Sigmoid colon (tissue), 7 donors: Measurements from ENCODE around the gene IL1A. TPM values are rescaled to one million over a fixed set of nuclear protein-coding genes. Genes with fewer than 3 reads are reported as not detected.
A peak's percentile ranks its signal among the peaks of the same experiment; 100 is the strongest.

Experiments used
- DNase-seq: peaks from one replicate; pipeline ENCODE4 v3.0.0-alpha.2; 2019
- H3K27ac ChIP-seq, 4 donors: fragments of 200-600 bp; sonication (generic); one replicate each; pipeline ENCODE4 v1.5.1; 2016 to 2019; ENCODE audit warnings: mild to moderate bottlenecking in 1 of 4
- H3K27me3 ChIP-seq, 3 donors: fragments of 200-600 bp; sonication (generic); one replicate each; pipeline ENCODE4 v1.5.1; 2019; ENCODE audit warnings: mild to moderate bottlenecking in 1 of 3
- H3K36me3 ChIP-seq, 4 donors: fragments of 200-600 bp; sonication (generic); one replicate each; pipeline ENCODE4 v1.5.1; 2016 to 2019
- H3K4me1 ChIP-seq, 4 donors: fragments of 200-600 bp; sonication (generic); one replicate each; pipeline ENCODE4 v1.5.1; 2017 to 2019
- H3K4me3 ChIP-seq, 4 donors: fragments of 200-600 bp; sonication (generic); one replicate each; pipeline ENCODE4 v1.5.1; 2017 to 2019; ENCODE audit warnings: mild to moderate bottlenecking in 2 of 4, moderate library complexity in 1 of 4
- H3K9me3 ChIP-seq, 4 donors: fragments of 200-600 bp in 3 of 4; sonication (generic) in 3 of 4; one replicate each; pipeline versions ENCODE4 v1.5.1 to v1.6.1; 2013 to 2019
- CTCF ChIP-seq, 4 experiments: fragments of 450-650 bp in 3 of 4; fragments of 200-600 bp in 1 of 4; IDR thresholded peaks; one replicate each; pipeline ENCODE4 v1.5.1; 2016 to 2019; ENCODE audit warnings: antibody characterized with exemption in 4 of 4, mild to moderate bottlenecking in 3 of 4, moderate library complexity in 2 of 4
- EP300 ChIP-seq, 4 donors: sonication (generic); formaldehyde crosslinking; IDR thresholded peaks; one replicate each; pipeline ENCODE4 v1.6.1; 2017; ENCODE audit warnings: antibody characterized with exemption in 4 of 4
- POLR2A ChIP-seq, 2 donors: fragments of 450-650 bp; IDR thresholded peaks; one replicate each; pipeline ENCODE4 v1.6.1; 2016; ENCODE audit warnings: antibody characterized with exemption in 2 of 2, mild to moderate bottlenecking in 2 of 2, moderate library complexity in 2 of 2
- POLR2AphosphoS5 ChIP-seq, 4 donors: sonication (generic); formaldehyde crosslinking; IDR thresholded peaks; one replicate each; pipeline ENCODE4 v1.6.1; 2017; ENCODE audit warnings: antibody characterized with exemption in 4 of 4
- WGBS, 2 donors: extraction: QIAGEN DNeasy Blood & Tissue Kit; methylation state at CpG; one replicate each; pipeline ENCODE4 v1.1.7; 2013; 5-methylcytosine and 5-hydroxymethylcytosine counted together
- intact Hi-C: fragments of 100-400 bp; cut with DNase I; formaldehyde crosslinking; loops from one replicate; pipeline ENCODE4 v1.15.1; 2023
- polyA plus RNA-seq, 3 donors: library from polyadenylated mRNA; stranded (reverse); fragments of 200-250 nt; gene quantifications; one replicate each; pipeline ENCODE4 v1.2.3, GENCODE V29; 2013
- total RNA-seq, 4 donors: library from RNA; depleted of rRNA; stranded (reverse); fragments of >200 nt; gene quantifications; one replicate each; pipeline ENCODE4 v1.1.0, GENCODE V29; 2016
- donor health status: healthy with polysubstance abuse.
- donor health status: Bipolar disorder and iron deficiency.
- donor health status: healthy.

Gene IL1A
- total and polyA plus RNA-seq, 7 donors = 0.46 to 0.73 TPM; not detected in 5

GRCh38 chr2:112749755-112750559, 34.3 kb downstream of the IL1A start:
- no peak for TF ChIP-seq POLR2AphosphoS5 (IDR thresholded peaks at IDR 0.05)
- TF ChIP-seq CTCF (IDR thresholded peaks at IDR 0.05) = peak; percentile 53 to 80 (median 62)
- Histone ChIP-seq H3K4me3 (no peak overlapping the region), H3K27ac (no peak overlapping the region), H3K27me3 (no peaks in the 10 kb centered on the region), H3K4me1 (no peaks in the 10 kb centered on the region), H3K36me3 (no peaks in the 10 kb centered on the region), H3K9me3 (no peaks in the 10 kb centered on the region)
- 62 to 63% methylated on average over 9 of the region's 9 CpGs for WGBS, 2 donors
- DNase-seq = peak; percentile 67
- intact Hi-C loops = loop anchor here (1.0 to 5.0 kb wide), 2 partner anchors 191 to 207 kb away; no protein-coding TSS in a partner anchor

- intact Hi-C loops = no loop called here
- 88 to 94% methylated on average over 7 of the region's 7 CpGs for WGBS, 2 donors
- Histone ChIP-seq H3K9me3 (no peaks in the 10 kb centered on the region), H3K36me3 (no peaks in the 10 kb centered on the region), H3K27ac (no peak overlapping the region), H3K27me3 (no peaks in the 10 kb centered on the region), H3K4me3 (no peak overlapping the region), H3K4me1 (no peaks in the 10 kb centered on the region)
- no peak for TF ChIP-seq CTCF (IDR thresholded peaks at IDR 0.05)
- no peak for DNase-seq
These were observed 43.8 kb downstream of the IL1A start for GRCh38 chr2:112740527-112740926.

GRCh38 chr2:112737542-112738232, 46.6 kb downstream of the IL1A start:
- whole genome bisulfite sequencing, 2 donors = 45 to 66% methylated on average over 1 of the region's 1 CpG
- H3K4me3 ChIP-seq = no peak overlapping the region
- intact Hi-C loops = no loop called here
- no peaks in the 10 kb centered on the region for H3K4me1 ChIP-seq
- TF ChIP-seq POLR2AphosphoS5 (IDR thresholded peaks at IDR 0.05) (no peak), CTCF (IDR thresholded peaks at IDR 0.05) (no peak), POLR2A (IDR thresholded peaks at IDR 0.05) (no peak), EP300 (IDR thresholded peaks at IDR 0.05) (no peak)
- DNase-seq = no peak
- H3K9me3 ChIP-seq = no peaks in the 10 kb centered on the region
- no peak overlapping the region for H3K27ac ChIP-seq
- H3K27me3 ChIP-seq = no peaks in the 10 kb centered on the region
- no peaks in the 10 kb centered on the region for H3K36me3 ChIP-seq

GRCh38 chr2:112733871-112734270, 50.4 kb downstream of the IL1A start:
- intact Hi-C loops = no loop called here
- H3K27me3 ChIP-seq = no peaks in the 10 kb centered on the region
- H3K36me3 ChIP-seq = no peaks in the 10 kb centered on the region
- no peaks in the 10 kb centered on the region for H3K4me1 ChIP-seq
- TF ChIP-seq EP300 (IDR thresholded peaks at IDR 0.05) = no peak
- no peak for TF ChIP-seq POLR2A (IDR thresholded peaks at IDR 0.05)
- TF ChIP-seq POLR2AphosphoS5 (IDR thresholded peaks at IDR 0.05) = no peak
- TF ChIP-seq CTCF (IDR thresholded peaks at IDR 0.05) = no peak
- no peak for DNase-seq
- H3K27ac ChIP-seq = no peak overlapping the region
- no peak overlapping the region for H3K4me3 ChIP-seq
- WGBS, 2 donors = 16 to 63% methylated on average over 1 of the region's 1 CpG
- H3K9me3 ChIP-seq = no peaks in the 10 kb centered on the region
